NT2/D1 (cell line): ENCODE measurements around the gene CKLF.

ENCODE experiments used
- SUZ12 ChIP-seq: IDR thresholded peaks from 2 replicates; pipeline ENCODE4 v1.6.1; 2011; ENCODE audit not compliant: insufficient read length, insufficient read depth; ENCODE audit errors: extremely low read depth
- YY1 ChIP-seq: IDR thresholded peaks from 2 replicates; pipeline ENCODE4 v1.6.1; 2011; ENCODE audit not compliant: insufficient read length, insufficient read depth
- ZNF274 ChIP-seq: IDR thresholded peaks from 2 replicates; pipeline ENCODE4 v1.6.1; 2011; ENCODE audit warnings: mild to moderate bottlenecking, low read depth, low read length

DNA sequence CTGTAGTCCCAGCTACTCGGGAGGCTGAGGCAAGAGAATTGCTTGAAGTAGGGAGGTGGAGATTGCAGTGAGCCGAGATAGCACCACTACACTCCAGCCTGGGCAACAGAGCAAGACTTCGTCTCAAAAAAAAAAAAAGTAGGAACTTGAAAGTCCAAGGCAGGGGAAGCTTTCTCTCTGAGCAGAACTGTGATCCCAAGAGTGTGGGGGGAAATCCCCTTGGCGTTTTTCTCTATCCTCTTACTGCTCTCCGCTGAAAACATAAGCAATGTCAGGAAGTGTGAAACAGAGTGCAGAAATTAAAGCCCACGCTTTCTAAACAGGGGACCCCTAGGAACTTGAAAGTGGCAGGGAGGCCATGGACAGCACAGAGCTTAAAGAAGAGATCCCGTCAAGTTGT, 42.4 kb downstream of the CKLF start:
- TF ChIP-seq YY1 (no peak), SUZ12 (no peak), ZNF274 (no peak)
